Sigmoid colon (tissue), 4 donors: ENCODE results near the gene HSD11B2.
A peak's percentile ranks its signal among the peaks of the same experiment; 100 is the strongest.

Experiments
- EP300 ChIP-seq, 4 donors: sonication (generic); formaldehyde crosslinking; IDR thresholded peaks; one replicate each; pipeline ENCODE4 v1.6.1; 2017; ENCODE audit warnings: antibody characterized with exemption in 4 of 4
- POLR2A ChIP-seq, 2 donors: fragments of 450-650 bp; IDR thresholded peaks; one replicate each; pipeline ENCODE4 v1.6.1; 2016; ENCODE audit warnings: antibody characterized with exemption in 2 of 2, mild to moderate bottlenecking in 2 of 2, moderate library complexity in 2 of 2
- POLR2AphosphoS5 ChIP-seq, 4 donors: sonication (generic); formaldehyde crosslinking; IDR thresholded peaks; one replicate each; pipeline ENCODE4 v1.6.1; 2017; ENCODE audit warnings: antibody characterized with exemption in 4 of 4
- TF ChIP-seq, protein P1 (sequence below), 4 experiments: fragments of 450-650 bp in 3 of 4; fragments of 200-600 bp in 1 of 4; IDR thresholded peaks; one replicate each; pipeline ENCODE4 v1.5.1; 2016 to 2019; ENCODE audit warnings: antibody characterized with exemption in 4 of 4, mild to moderate bottlenecking in 3 of 4, moderate library complexity in 2 of 4

DNA sequence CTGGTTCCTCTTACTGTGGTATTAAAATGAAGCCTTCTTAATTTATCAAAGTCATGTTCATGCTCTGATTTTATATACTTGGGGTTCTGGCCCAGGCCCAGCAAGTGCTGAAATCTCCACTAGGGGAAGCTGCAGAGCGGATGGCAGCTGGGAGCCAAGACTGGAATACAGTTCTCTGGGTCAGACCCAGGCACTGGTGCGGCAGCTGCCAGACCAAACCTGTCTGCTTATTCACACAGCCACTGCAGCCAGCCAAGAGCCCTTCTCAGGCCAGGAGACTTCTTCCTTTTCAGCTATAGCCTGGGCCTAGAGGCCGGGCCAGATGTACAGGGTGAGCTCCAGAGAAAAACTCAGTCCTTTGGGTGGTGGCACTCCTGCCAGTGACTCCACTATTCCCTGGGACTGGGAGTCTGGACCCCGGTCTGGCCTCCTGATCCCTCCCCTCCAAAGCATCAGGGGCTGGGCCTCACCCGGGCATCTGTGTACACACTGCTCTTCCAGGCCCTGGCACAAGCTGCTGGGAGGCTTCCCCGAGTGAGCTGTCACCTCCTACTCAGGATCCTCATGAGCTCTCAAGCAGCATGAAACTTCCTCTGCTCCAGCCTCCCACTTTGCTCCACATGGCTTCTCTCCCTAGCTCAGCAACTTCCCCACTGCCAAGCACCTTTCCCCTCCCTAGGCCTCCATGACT is 25.6 kb downstream of the HSD11B2 start:
- TF ChIP-seq, protein P1, sequence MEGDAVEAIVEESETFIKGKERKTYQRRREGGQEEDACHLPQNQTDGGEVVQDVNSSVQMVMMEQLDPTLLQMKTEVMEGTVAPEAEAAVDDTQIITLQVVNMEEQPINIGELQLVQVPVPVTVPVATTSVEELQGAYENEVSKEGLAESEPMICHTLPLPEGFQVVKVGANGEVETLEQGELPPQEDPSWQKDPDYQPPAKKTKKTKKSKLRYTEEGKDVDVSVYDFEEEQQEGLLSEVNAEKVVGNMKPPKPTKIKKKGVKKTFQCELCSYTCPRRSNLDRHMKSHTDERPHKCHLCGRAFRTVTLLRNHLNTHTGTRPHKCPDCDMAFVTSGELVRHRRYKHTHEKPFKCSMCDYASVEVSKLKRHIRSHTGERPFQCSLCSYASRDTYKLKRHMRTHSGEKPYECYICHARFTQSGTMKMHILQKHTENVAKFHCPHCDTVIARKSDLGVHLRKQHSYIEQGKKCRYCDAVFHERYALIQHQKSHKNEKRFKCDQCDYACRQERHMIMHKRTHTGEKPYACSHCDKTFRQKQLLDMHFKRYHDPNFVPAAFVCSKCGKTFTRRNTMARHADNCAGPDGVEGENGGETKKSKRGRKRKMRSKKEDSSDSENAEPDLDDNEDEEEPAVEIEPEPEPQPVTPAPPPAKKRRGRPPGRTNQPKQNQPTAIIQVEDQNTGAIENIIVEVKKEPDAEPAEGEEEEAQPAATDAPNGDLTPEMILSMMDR (IDR thresholded peaks at IDR 0.05): peak; percentile 41 to 79 (median 69)
- TF ChIP-seq POLR2A (IDR thresholded peaks at IDR 0.05) (no peak), EP300 (IDR thresholded peaks at IDR 0.05) (no peak), POLR2AphosphoS5 (IDR thresholded peaks at IDR 0.05) (peak; percentile 32 to 70 (median 56))
